HCT116 (cell line): ENCODE results near the gene MYO10. TPM values are rescaled to one million over a fixed set of nuclear protein-coding genes. Genes with fewer than 3 reads are reported as not detected.

Experiments used
- ATAC-seq: fragments of 200-7000 bp; cut with Tn5 transposase; 2 replicates; pipeline ENCODE4 v1.9.1; 2020; ENCODE audit warnings: mild to moderate bottlenecking, moderate library complexity
- BruUV-seq: library from RNA; stranded (reverse); fragments of 400-500 nt; replicated peaks from 2 replicates; lab custom pipeline; 2021; lab: Mats Ljungman, UMichigan
- CTCF ChIA-PET: fragments of 300-600 bp; sonication (Branson Sonifier 250); formaldehyde crosslinking; loops from one replicate; lab custom pipeline; 2021; ENCODE audit warnings: antibody characterized with exemption; lab: Charles Lee
- POLR2A ChIA-PET: fragments of 300-600, 350-600 bp; sonication (Branson Sonifier 250); formaldehyde crosslinking; loops from one replicate; lab custom pipeline; 2021; ENCODE audit warnings: antibody characterized with exemption; lab: Charles Lee
- RAD21 ChIA-PET, 2 experiments: fragments of 300-600 bp; sonication (Branson Sonifier 250); formaldehyde crosslinking; loops; one replicate each; lab custom pipeline; 2023; ENCODE audit warnings: low total read pairs in 2 of 2; ENCODE audit not compliant: uncharacterized antibody in 2 of 2, unreplicated experiment in 2 of 2, low non-redundant PET in 1 of 2; lab: Charles Lee
- DNase-seq: peaks from one replicate; pipeline ENCODE4 v3.0.0-alpha.2; 2010; ENCODE audit warnings: low read depth, low spot score
- H2AFZ ChIP-seq: fragments of 200-600 bp; shearing (Covaris generic), sonication (generic); 2 replicates; pipeline ENCODE4 v1.6.1; 2017; ENCODE audit warnings: low read depth, mixed run types, mixed read lengths, antibody characterized with exemption, low read length; ENCODE audit not compliant: poor library complexity, severe bottlenecking
- H3K27ac ChIP-seq: 2 replicates; pipeline ENCODE4 v1.5.1; 2012; ENCODE audit warnings: low read depth, low read length
- H3K27me3 ChIP-seq: fragments of 200-600 bp; sonication (generic); 2 replicates; pipeline ENCODE4 v1.6.1; 2016; ENCODE audit warnings: mixed run types, low read length, mixed read lengths; ENCODE audit not compliant: insufficient read depth
- H3K36me3 ChIP-seq, 2 experiments: fragments of 200-500 bp in 1 of 2; fragments of 200-600 bp in 1 of 2; sonication (Bioruptor generic) in 1 of 2; sonication (generic) in 1 of 2; 2 replicates each; pipeline versions ENCODE4 v1.5.1 to v1.6.1; 2014 to 2016; ENCODE audit warnings: low read length in 2 of 2, inconsistent platforms in 1 of 2, mixed read lengths in 1 of 2, mixed run types in 1 of 2; ENCODE audit not compliant: insufficient read depth in 2 of 2, control insufficient read depth in 1 of 2
- H3K4me1 ChIP-seq, 2 experiments: fragments of 200-600 bp in 1 of 2; sonication (generic) in 1 of 2; 2 replicates each; pipeline versions ENCODE4 v1.5.1 to v1.6.1; 2012 to 2017; ENCODE audit warnings: low read length in 2 of 2, inconsistent platforms in 1 of 2, mild to moderate bottlenecking in 1 of 2, mixed read lengths in 1 of 2, mixed run types in 1 of 2, moderate library complexity in 1 of 2; ENCODE audit not compliant: insufficient read depth in 2 of 2, control insufficient read depth in 1 of 2
- H3K4me2 ChIP-seq: fragments of 200-600 bp; sonication (generic); 2 replicates; pipeline ENCODE4 v1.6.1; 2017; ENCODE audit warnings: mixed run types, low read length, mixed read lengths
- H3K4me3 ChIP-seq, 2 experiments: fragments of 200-600 bp in 1 of 2; sonication (generic) in 1 of 2; replicated peaks in 1 of 2; 2 replicates each; pipeline ENCODE4 v1.5.1; 2011 to 2016; ENCODE audit warnings: low read length in 2 of 2, control low read depth in 1 of 2, low read depth in 1 of 2, mild to moderate bottlenecking in 1 of 2, mixed read lengths in 1 of 2, mixed run types in 1 of 2
- H3K79me2 ChIP-seq: fragments of 200-600 bp; sonication (generic); 2 replicates; pipeline ENCODE4 v1.6.1; 2017; ENCODE audit warnings: mild to moderate bottlenecking, mixed run types, low read length, moderate library complexity, mixed read lengths; ENCODE audit not compliant: insufficient read depth
- H3K9ac ChIP-seq: fragments of 200-600 bp; sonication (generic); 2 replicates; pipeline ENCODE4 v1.6.1; 2016; ENCODE audit warnings: low read length, mixed read lengths
- H3K9me2 ChIP-seq: fragments of 200-600 bp; sonication (generic), shearing (Covaris generic); 2 replicates; pipeline ENCODE4 v1.6.1; 2017; ENCODE audit warnings: mixed run types, mild to moderate bottlenecking, moderate library complexity; ENCODE audit not compliant: insufficient read depth
- H3K9me3 ChIP-seq, 2 experiments: fragments of 200-500 bp in 1 of 2; fragments of 200-600 bp in 1 of 2; sonication (Bioruptor generic) in 1 of 2; sonication (generic) in 1 of 2; 2 replicates each; pipeline ENCODE4 v1.6.1; 2014 to 2017; ENCODE audit warnings: low read length in 2 of 2, mixed read lengths in 2 of 2, inconsistent platforms in 1 of 2, low read depth in 1 of 2, mild to moderate bottlenecking in 1 of 2, mixed run types in 1 of 2, moderate library complexity in 1 of 2; ENCODE audit not compliant: control insufficient read depth in 1 of 2, insufficient read depth in 1 of 2
- H4K20me1 ChIP-seq: fragments of 200-600 bp; sonication (generic), shearing (Covaris generic); 2 replicates; pipeline ENCODE4 v1.6.1; 2017; ENCODE audit warnings: mixed run types, mild to moderate bottlenecking, moderate library complexity; ENCODE audit not compliant: insufficient read depth
- ATF3 ChIP-seq: IDR thresholded peaks from 2 replicates; pipeline ENCODE4 v1.6.1; 2012
- CBX3 ChIP-seq: IDR thresholded peaks from 2 replicates; pipeline ENCODE4 v1.6.1; 2012; ENCODE audit warnings: low read depth
- CEBPB ChIP-seq: IDR thresholded peaks from 2 replicates; pipeline ENCODE4 v1.6.1; 2012; ENCODE audit warnings: low read depth
- CTCF ChIP-seq, 3 experiments: fragments of 200-600 bp in 1 of 3; sonication (generic) in 1 of 3; IDR thresholded peaks in 2 of 3; conservative IDR thresholded peaks in 1 of 3; 2 replicates each; pipeline ENCODE4 v1.5.1; 2012 to 2017; ENCODE audit warnings: low read depth in 2 of 3, low read length in 2 of 3, antibody characterized with exemption in 1 of 3, borderline replicate concordance in 1 of 3, control low read depth in 1 of 3, mild to moderate bottlenecking in 1 of 3, mixed read lengths in 1 of 3, mixed run types in 1 of 3, moderate library complexity in 1 of 3; ENCODE audit not compliant: insufficient read depth in 1 of 3
- EZH2 ChIP-seq: fragments of 200-600 bp; sonication (generic); IDR thresholded peaks from 2 replicates; pipeline ENCODE4 v1.6.1; 2017; ENCODE audit warnings: antibody characterized with exemption, mixed run types
- JUND ChIP-seq: IDR thresholded peaks from 2 replicates; pipeline ENCODE4 v1.6.1; 2012
- POLR2A ChIP-seq: IDR thresholded peaks from 2 replicates; pipeline ENCODE4 v1.7.0; 2011; ENCODE audit warnings: borderline replicate concordance; ENCODE audit not compliant: insufficient read depth, insufficient read length; ENCODE audit errors: extremely low read depth
- RAD21 ChIP-seq: IDR thresholded peaks from 2 replicates; pipeline ENCODE4 v1.6.1; 2012; ENCODE audit warnings: low read depth, mild to moderate bottlenecking
- REST ChIP-seq: IDR thresholded peaks from 2 replicates; pipeline ENCODE4 v1.6.1; 2012; ENCODE audit warnings: low read depth
- SIN3A ChIP-seq: IDR thresholded peaks from 2 replicates; pipeline ENCODE4 v1.6.1; 2012; ENCODE audit warnings: low read depth
- ZNF274 ChIP-seq: fragments of 200-500 bp; sonication (Bioruptor generic); IDR thresholded peaks from 2 replicates; pipeline ENCODE4 v1.6.1; 2014; ENCODE audit warnings: mild to moderate bottlenecking, low read depth, low read length, inconsistent platforms
- intact Hi-C: fragments of 100-400 bp; cut with micrococcal nuclease; formaldehyde crosslinking; loops from 2 replicates; pipeline ENCODE4 v1.10.0; 2022
- total RNA-seq: library from RNA; stranded (reverse); gene quantifications from one replicate; pipeline ENCODE4 v1.2.1, GENCODE V29; 2021; ENCODE audit not compliant: unreplicated experiment

Gene MYO10
- total RNA-seq, 1 experiment from 2014 or later: 34.9 TPM

GRCh38 chr5:16974981-16975380 is 38.9 kb upstream of the MYO10 start:
- CTCF ChIA-PET: no interaction called here
- DNase-seq: no peak
- Histone ChIP-seq H4K20me1 (no peaks in the 10 kb centered on the region), H3K9me3 (no peaks in the 10 kb centered on the region), H3K9me2 (no peaks in the 10 kb centered on the region), H3K4me1 (no peaks in the 10 kb centered on the region), H3K27ac (no peak overlapping the region), H3K4me3 (no peak overlapping the region), H3K4me2 (no peak overlapping the region), H3K9ac (no peak overlapping the region), H3K79me2 (no peaks in the 10 kb centered on the region), H3K36me3 (no peaks in the 10 kb centered on the region), H3K27me3 (no peaks in the 10 kb centered on the region), H2AFZ (no peak overlapping the region)
- RAD21 ChIA-PET: no interaction called here
- ATAC-seq: no peak
- intact Hi-C loops: no loop called here
- TF ChIP-seq RAD21 (no peak), POLR2A (no peak), JUND (no peak), ATF3 (no peak), ZNF274 (no peak), CEBPB (no peak), SIN3A (no peak), CBX3 (no peak), EZH2 (no peak), CTCF (IDR thresholded peaks at IDR 0.05 in 2 of 3, conservative IDR thresholded peaks at IDR 0.05 in 1 of 3; ENCODE audit: borderline replicate concordance in 1 of 3, insufficient read depth in 1 of 3, low read depth in 2 of 3, low read length in 2 of 3) (no peak), REST (no peak)
- BruUV-seq: no TSS peak
- POLR2A ChIA-PET: no interaction called here
